IMR-90 (cell line): ENCODE results near the gene USP4. TPM values are rescaled to one million over a fixed set of nuclear protein-coding genes. Genes with fewer than 3 reads are reported as not detected.

Experiments
- ATAC-seq: fragments of 200-7000 bp; cut with Tn5 transposase; 2 replicates; pipeline ENCODE4 v1.9.1; 2020; ENCODE audit warnings: low read depth, mild to moderate bottlenecking, moderate library complexity
- BruUV-seq: library from RNA; stranded (reverse); fragments of 400-500 nt; replicated peaks from 2 replicates; lab custom pipeline; 2021; lab: Mats Ljungman, UMichigan
- CTCF ChIA-PET: fragments of 300-600 bp; formaldehyde crosslinking; extraction: SDS; loops from one replicate; lab custom pipeline; 2021; ENCODE audit warnings: antibody characterized with exemption; lab: Yijun Ruan, JAX
- POLR2A ChIA-PET: fragments of 300-600 bp; sonication (Branson Sonifier 250); formaldehyde crosslinking; loops from one replicate; lab custom pipeline; 2022; ENCODE audit warnings: antibody characterized with exemption; ENCODE audit not compliant: unreplicated experiment; lab: Charles Lee
- DNase-seq: peaks from one replicate; pipeline ENCODE4 v3.0.0; 2013
- H2AFZ ChIP-seq: replicated peaks from 2 replicates; pipeline ENCODE3; 2013; ENCODE audit warnings: low read length, mild to moderate bottlenecking; ENCODE audit not compliant: poor library complexity
- H2AK5ac ChIP-seq: 2 replicates; pipeline ENCODE4 v1.6.1; 2013; ENCODE audit warnings: low read depth, low read length, inconsistent platforms
- H2AK9ac ChIP-seq: replicated peaks from 2 replicates; pipeline ENCODE3; 2013; ENCODE audit warnings: mild to moderate bottlenecking, low read depth, low read length, moderate library complexity; ENCODE audit not compliant: poor library complexity
- H2BK120ac ChIP-seq: 2 replicates; pipeline ENCODE4 v1.6.1; 2013; ENCODE audit warnings: low read depth, low read length, inconsistent platforms
- H2BK15ac ChIP-seq: 3 replicates; pipeline ENCODE4 v1.6.1; 2013; ENCODE audit warnings: low read depth, low read length, inconsistent platforms
- H2BK20ac ChIP-seq: 2 replicates; pipeline ENCODE4 v1.6.1; 2013; ENCODE audit warnings: low read depth, mild to moderate bottlenecking, inconsistent platforms, low read length, moderate library complexity
- H2BK5ac ChIP-seq: 2 replicates; pipeline ENCODE4 v1.6.1; 2013; ENCODE audit warnings: mild to moderate bottlenecking, low read depth, low read length, inconsistent platforms; ENCODE audit not compliant: poor library complexity, severe bottlenecking
- H3K14ac ChIP-seq: replicated peaks from 2 replicates; pipeline ENCODE4 v1.6.1; 2013; ENCODE audit warnings: low read depth, low read length, inconsistent platforms
- H3K18ac ChIP-seq: 2 replicates; pipeline ENCODE4 v1.6.1; 2013; ENCODE audit warnings: low read depth, low read length, control low read depth
- H3K23ac ChIP-seq: 2 replicates; pipeline ENCODE4 v1.6.1; 2013; ENCODE audit warnings: low read depth, low read length, inconsistent platforms
- H3K27ac ChIP-seq: 2 replicates; pipeline ENCODE4 v1.5.1; 2013; ENCODE audit warnings: mild to moderate bottlenecking, control low read depth, low read length; ENCODE audit not compliant: insufficient read depth
- H3K27me3 ChIP-seq: 2 replicates; pipeline ENCODE4 v1.6.1; 2013; ENCODE audit warnings: low read length; ENCODE audit not compliant: control insufficient read depth, insufficient read depth
- H3K36me3 ChIP-seq: 2 replicates; pipeline ENCODE4 v1.6.1; 2013; ENCODE audit warnings: low read length, mixed read lengths; ENCODE audit not compliant: control insufficient read depth, insufficient read depth
- H3K4ac ChIP-seq: 2 replicates; pipeline ENCODE4 v1.6.1; 2013; ENCODE audit warnings: low read depth, low read length, inconsistent platforms
- H3K4me1 ChIP-seq: 2 replicates; pipeline ENCODE4 v1.6.1; 2013; ENCODE audit warnings: low read length, mixed read lengths; ENCODE audit not compliant: control insufficient read depth, insufficient read depth
- H3K4me2 ChIP-seq: 2 replicates; pipeline ENCODE4 v1.6.1; 2013; ENCODE audit warnings: low read depth, mild to moderate bottlenecking, control low read depth, low read length, moderate library complexity
- H3K4me3 ChIP-seq: 2 replicates; pipeline ENCODE4 v1.5.1; 2013; ENCODE audit warnings: low read depth, mild to moderate bottlenecking, control low read depth, low read length, moderate library complexity; ENCODE audit not compliant: insufficient read depth
- H3K56ac ChIP-seq: 2 replicates; pipeline ENCODE4 v1.6.1; 2013; ENCODE audit warnings: low read length, inconsistent platforms; ENCODE audit not compliant: insufficient read depth; ENCODE audit errors: extremely low read depth
- H3K79me1 ChIP-seq, 2 experiments: 2 replicates each; pipeline ENCODE4 v1.6.1; 2013; ENCODE audit warnings: low read length in 2 of 2, inconsistent platforms in 1 of 2, low read depth in 1 of 2
- H3K9ac ChIP-seq: 2 replicates; pipeline ENCODE4 v1.6.1; 2013; ENCODE audit warnings: low read depth, low read length, control low read depth
- H3K9me1 ChIP-seq: 2 replicates; pipeline ENCODE4 v1.6.1; 2013; ENCODE audit warnings: low read length, inconsistent platforms; ENCODE audit not compliant: insufficient read depth
- H3K9me3 ChIP-seq: 2 replicates; pipeline ENCODE4 v1.6.1; 2013; ENCODE audit warnings: low read length; ENCODE audit not compliant: control insufficient read depth, insufficient read depth
- H4K20me1 ChIP-seq: 2 replicates; pipeline ENCODE4 v1.6.1; 2013; ENCODE audit warnings: low read length, inconsistent platforms; ENCODE audit not compliant: insufficient read depth
- H4K5ac ChIP-seq: 2 replicates; pipeline ENCODE4 v1.6.1; 2013; ENCODE audit warnings: mild to moderate bottlenecking, low read depth, low read length, control low read depth
- H4K8ac ChIP-seq, 2 experiments: 2 replicates each; pipeline ENCODE4 v1.6.1; 2013; ENCODE audit warnings: low read depth in 2 of 2, low read length in 2 of 2, control low read depth in 1 of 2, inconsistent platforms in 1 of 2
- H4K91ac ChIP-seq: 2 replicates; pipeline ENCODE4 v1.6.1; 2013; ENCODE audit warnings: low read depth, low read length, inconsistent platforms; ENCODE audit not compliant: insufficient read depth
- BHLHE40 ChIP-seq: fragments of 150-350 bp; IDR thresholded peaks from 2 replicates; pipeline ENCODE4 v1.6.1; 2016; ENCODE audit warnings: mild to moderate bottlenecking, low read depth, low read length
- CEBPB ChIP-seq: IDR thresholded peaks from 2 replicates; pipeline ENCODE4 v1.6.1; 2012; ENCODE audit warnings: low read depth, low read length, improper control_type of control experiment
- CHD1 ChIP-seq: IDR thresholded peaks from 2 replicates; pipeline ENCODE4 v1.6.1; 2012; ENCODE audit warnings: low read depth, low read length, improper control_type of control experiment
- ELK1 ChIP-seq: fragments of 150-350 bp; IDR thresholded peaks from 2 replicates; pipeline ENCODE4 v1.6.1; 2016; ENCODE audit warnings: low read depth, mild to moderate bottlenecking, low read length, moderate library complexity, borderline replicate concordance
- FOS ChIP-seq: fragments of 150-350 bp; IDR thresholded peaks from 2 replicates; pipeline ENCODE4 v1.6.1; 2016; ENCODE audit warnings: low read depth, low read length
- MAFK ChIP-seq: IDR thresholded peaks from 2 replicates; pipeline ENCODE4 v1.6.1; 2012; ENCODE audit warnings: low read depth, low read length, improper control_type of control experiment
- MAZ ChIP-seq: IDR thresholded peaks from 2 replicates; pipeline ENCODE4 v1.6.1; 2012; ENCODE audit warnings: low read depth, mild to moderate bottlenecking, low read length, improper control_type of control experiment, moderate library complexity, borderline replicate concordance
- MXI1 ChIP-seq: IDR thresholded peaks from 2 replicates; pipeline ENCODE4 v1.6.1; 2012; ENCODE audit warnings: low read depth, mild to moderate bottlenecking, low read length, moderate library complexity, borderline replicate concordance
- NFE2L2 ChIP-seq: fragments of 150-350 bp; IDR thresholded peaks from 2 replicates; pipeline ENCODE4 v1.6.1; 2016; ENCODE audit warnings: low read depth, mild to moderate bottlenecking, low read length
- POLR2A ChIP-seq: IDR thresholded peaks from 2 replicates; pipeline ENCODE4 v1.6.1; 2012; ENCODE audit warnings: mild to moderate bottlenecking, low read depth, low read length
- RCOR1 ChIP-seq: IDR thresholded peaks from 2 replicates; pipeline ENCODE4 v1.6.1; 2012; ENCODE audit warnings: mild to moderate bottlenecking, low read length, improper control_type of control experiment; ENCODE audit not compliant: insufficient replicate concordance
- RFX5 ChIP-seq: IDR thresholded peaks from 2 replicates; pipeline ENCODE4 v1.8.0; 2012; ENCODE audit warnings: low read depth, mild to moderate bottlenecking, low read length, moderate library complexity
- SMC3 ChIP-seq: fragments of 150-350 bp; IDR thresholded peaks from 2 replicates; pipeline ENCODE4 v1.6.1; 2016; ENCODE audit warnings: low read depth, mild to moderate bottlenecking, antibody characterized with exemption, low read length, moderate library complexity
- USF2 ChIP-seq: fragments of 150-350 bp; IDR thresholded peaks from 2 replicates; pipeline ENCODE4 v1.6.1; 2017; ENCODE audit warnings: mild to moderate bottlenecking, antibody characterized with exemption, low read length, low read depth
- WGBS, 2 experiments: methylation state at CpG; one replicate each; pipeline versions ENCODE4 v1.1.5 to v1.1.7; 2013; ENCODE audit warnings: missing lambda C conversion rate in 2 of 2; ENCODE audit not compliant: insufficient read length in 1 of 2; ENCODE audit errors: extremely low coverage in 2 of 2; 5-methylcytosine and 5-hydroxymethylcytosine counted together
- dilution Hi-C: fragments of 300-500 bp; cut with HindIII; formaldehyde crosslinking; loops from one replicate; pipeline ENCODE4 v1.14.3; 2018; ENCODE audit warnings: low sequenced_read_pairs; ENCODE audit not compliant: unreplicated experiment
- in situ Hi-C: fragments of 300-500 bp; cut with MboI; formaldehyde crosslinking; loops from 3 replicates; pipeline ENCODE4 v1.14.3; 2019; ENCODE audit warnings: low sequenced_read_pairs, inconsistent platforms, mixed read lengths
- intact Hi-C: fragments of 100-400 bp; cut with micrococcal nuclease; formaldehyde crosslinking; loops from 2 replicates; pipeline ENCODE4 v1.10.0; 2022
- polyA plus RNA-seq, 3 experiments: library from polyadenylated mRNA; depleted of rRNA; stranded (reverse); fragments of >200 nt; gene quantifications; 2 replicates each; pipeline ENCODE4 v1.2.3, GENCODE V29; 2012; ENCODE audit warnings: low replicate concordance in 1 of 3
- total RNA-seq: library from RNA; depleted of rRNA; stranded (reverse); fragments of >200 nt; gene quantifications from 2 replicates; pipeline ENCODE4 v1.2.3, GENCODE V29; 2012

The USP4 gene
- total and polyA plus RNA-seq, 2 of the 4 experiments (the other 2 are of a cell fraction): 29.9 to 42.3 TPM

GRCh38 chr3:49358217-49358883, 18.5 kb upstream of the USP4 start, which contains the start of gene GPX1:
GPX1 (minus strand) TSS chr3:49358353; CDS start chr3:49358278, 75 bp downstream.
- Histone ChIP-seq H2AFZ (peak within 1 kb of the TSS; percentile 86), H3K27ac (peak within 1 kb of the TSS; percentile 99), H4K5ac (peak within 1 kb of the TSS; percentile 79), H2BK120ac (peak within 1 kb of the TSS; percentile 50), H2AK5ac (peak within 1 kb of the TSS; percentile 98), H4K20me1 (peaks cover 28% of the 10 kb centered on the region), H3K4me1 (peaks cover 24% of the 10 kb centered on the region), H2BK15ac (peak within 1 kb of the TSS; percentile 78; the same call in 2 of the 3 replicates), H4K91ac (peak within 1 kb of the TSS; percentile 97), H3K36me3 (peaks cover 39% of the 10 kb centered on the region), H3K4ac (peak within 1 kb of the TSS; percentile 99), H3K14ac (peak within 1 kb of the TSS; percentile 97), H3K4me3 (peak within 1 kb of the TSS; percentile 67), H3K4me2 (peak within 1 kb of the TSS; percentile 88), H3K9ac (peak within 1 kb of the TSS; percentile 89), H3K27me3 (no peaks in the 10 kb centered on the region), H4K8ac (peak within 1 kb of the TSS; percentile 95 to 99), H3K9me1 (0 out of 2 replicates have a peak, but pooled peaks cover 3% of the 10 kb centered on the region), H2BK5ac (peak within 1 kb of the TSS; percentile 98), H3K9me3 (no peaks in the 10 kb centered on the region), H3K79me1 (peaks cover 21 to 61% of the 10 kb centered on the region in 2 experiments), H2AK9ac (peak within 1 kb of the TSS; percentile 91), H3K56ac (peak within 1 kb of the TSS; percentile 87), H2BK20ac (peak within 1 kb of the TSS; percentile 40; the same call in 1 of the 2 replicates), H3K18ac (peak within 1 kb of the TSS; percentile 71), H3K23ac (peak within 1 kb of the TSS; percentile 93)
- peak; percentile 94 for DNase-seq
- 1% methylated on average over 30 of the region's 46 CpGs; no CpG with 5 or more reads in 1 of the 2 experiments for WGBS, 2 experiments
- dilution Hi-C loops: no loop called here
- intact Hi-C loops: loop anchor here (1.0 kb wide), 1 partner anchor 18 kb away; the partner anchor contains the start of gene USP4
- ChIA-PET CTCF (no interaction called here), POLR2A (interaction anchor here (1.0 kb wide), 1 partner anchor 71 kb away, joined by 6 read pairs; the partner anchor contains the start of gene NICN1)
- BruUV-seq: no TSS peak
- in situ Hi-C loops: no loop called here
- peak; percentile 83 for ATAC-seq
- TF ChIP-seq MXI1 (peak; percentile 96), NFE2L2 (no peak), USF2 (peak; percentile 93), FOS (no peak), POLR2A (peak; percentile 88), CEBPB (peak; percentile 60; the same call in 1 of the 2 replicates), BHLHE40 (peak; percentile 33), ELK1 (no peak), RFX5 (no peak), RCOR1 (no peak), MAFK (no peak), SMC3 (no peak), MAZ (peak; percentile 95; the same call in 1 of the 2 replicates), CHD1 (no peak)
